Ovary (tissue), 9 donors: ENCODE results near the gene TEX101. TPM values are rescaled to one million over a fixed set of nuclear protein-coding genes. Genes with fewer than 3 reads are reported as not detected.

Source experiments
- DNase-seq, 5 donors: peaks; one replicate each; pipeline ENCODE4 v3.0.0-alpha.2; 2019 to 2020
- H3K27ac ChIP-seq, 2 donors: fragments of 200-600 bp; one replicate each; pipeline versions ENCODE4 v1.5.1 to v1.8.0; 2019 to 2022
- H3K27me3 ChIP-seq: fragments of 200-600 bp; one replicate; pipeline ENCODE4 v1.8.0; 2022
- H3K36me3 ChIP-seq: fragments of 200-600 bp; sonication (generic); one replicate; pipeline ENCODE4 v1.5.1; 2019
- H3K4me1 ChIP-seq: one replicate; pipeline ENCODE4 v1.8.1; 2013; ENCODE audit warnings: mild to moderate bottlenecking, moderate library complexity; ENCODE audit not compliant: insufficient read depth
- H3K4me3 ChIP-seq: fragments of 200-600 bp; sonication (generic); one replicate; pipeline ENCODE4 v1.5.1; 2017
- H3K9me3 ChIP-seq, 2 donors: fragments of 200-600 bp in 1 of 2; sonication (generic) in 1 of 2; one replicate each; pipeline versions ENCODE4 v1.5.1 to v1.8.1; 2013 to 2019; ENCODE audit warnings: mild to moderate bottlenecking in 1 of 2, moderate library complexity in 1 of 2
- EP300 ChIP-seq: sonication (generic); formaldehyde crosslinking; IDR thresholded peaks from one replicate; pipeline ENCODE4 v1.6.1; 2017; ENCODE audit warnings: antibody characterized with exemption
- POLR2A ChIP-seq: fragments of 450-650 bp; IDR thresholded peaks from one replicate; pipeline ENCODE4 v1.6.1; 2017; ENCODE audit warnings: antibody characterized with exemption, mild to moderate bottlenecking, moderate library complexity
- whole genome bisulfite sequencing, 3 donors: extraction: QIAGEN DNeasy Blood & Tissue Kit in 1 of 3; methylation state at CpG; one replicate each; pipeline versions ENCODE4 v1.1.5 to v1.1.7; 2013 to 2017; 5-methylcytosine and 5-hydroxymethylcytosine counted together
- intact Hi-C, 4 donors: fragments of 100-400 bp; cut with DNase I; formaldehyde crosslinking; loops; one replicate each; pipeline versions ENCODE4 v1.11.0 to v1.15.1; 2022 to 2023
- polyA plus RNA-seq, 2 donors: library from polyadenylated mRNA; stranded (reverse); fragments of 200-250 nt in 1 of 2; fragments of 350-450 nt in 1 of 2; fragmentation: Illumina TruSeq in 1 of 2; extraction: RNeasy Lipid Tissue Mini Kit (QIAGEN cat#74804) in 1 of 2; gene quantifications; one replicate each; pipeline ENCODE4 v1.2.3, GENCODE V29; 2013 to 2014
- total RNA-seq, 7 donors: library from RNA; depleted of rRNA in 2 of 7; stranded (reverse); fragments of >200 nt in 2 of 7; fragmentation: NEBNext Ultra II Directional in 3 of 7; extraction: Animal tissue kit (Norgen Biotek cat#: 25700) in 3 of 7; gene quantifications; one replicate each; pipeline versions ENCODE4 v1.1.0 to v1.2.4, GENCODE V29; 2016 to 2023
- TF ChIP-seq, protein P1 (sequence below), 3 donors: fragments of 450-650 bp in 2 of 3; fragments of 200-600 bp in 1 of 3; IDR thresholded peaks; one replicate each; pipeline versions ENCODE4 v1.5.1 to v1.8.0; 2016 to 2022; ENCODE audit warnings: antibody characterized with exemption in 3 of 3, mild to moderate bottlenecking in 1 of 3
- donor health status: DM: no; HTN: no; CAD: no; lungs with moderate emphysema.
- donor health status: DM: no; HTN: no; CAD: no.
- donor health status: Bipolar disorder and iron deficiency.
- donor health status: DM: yes; HTN: yes; CAD: no.
- donor health status: DM: no; HTN: no; CAD: no.
- donor health status: DM: yes; HTN: yes; CAD: no.

Gene TEX101
- total and polyA plus RNA-seq, 9 donors = not detected

DNA sequence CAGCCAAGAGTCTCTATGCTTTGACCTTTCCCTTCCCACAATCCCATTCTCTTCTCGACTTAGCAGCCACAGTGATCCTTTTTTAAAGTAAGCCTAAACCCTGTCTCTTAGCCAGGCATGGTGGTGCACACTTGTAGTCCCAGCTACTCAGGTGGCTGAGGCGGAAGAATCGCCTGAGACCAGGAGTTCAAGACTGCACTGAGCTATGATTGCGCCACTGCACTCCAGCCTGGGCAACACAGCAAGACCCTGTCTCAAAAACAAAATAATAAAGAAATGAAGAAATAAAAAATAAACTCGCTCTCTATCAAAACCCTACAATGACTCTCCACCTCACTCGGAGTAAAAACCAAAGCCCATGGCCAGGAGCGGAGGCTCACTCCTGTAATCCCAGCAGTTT is 14.7 kb downstream of the TEX101 start:
- intact Hi-C loops = no loop called here
- TF ChIP-seq, protein P1, sequence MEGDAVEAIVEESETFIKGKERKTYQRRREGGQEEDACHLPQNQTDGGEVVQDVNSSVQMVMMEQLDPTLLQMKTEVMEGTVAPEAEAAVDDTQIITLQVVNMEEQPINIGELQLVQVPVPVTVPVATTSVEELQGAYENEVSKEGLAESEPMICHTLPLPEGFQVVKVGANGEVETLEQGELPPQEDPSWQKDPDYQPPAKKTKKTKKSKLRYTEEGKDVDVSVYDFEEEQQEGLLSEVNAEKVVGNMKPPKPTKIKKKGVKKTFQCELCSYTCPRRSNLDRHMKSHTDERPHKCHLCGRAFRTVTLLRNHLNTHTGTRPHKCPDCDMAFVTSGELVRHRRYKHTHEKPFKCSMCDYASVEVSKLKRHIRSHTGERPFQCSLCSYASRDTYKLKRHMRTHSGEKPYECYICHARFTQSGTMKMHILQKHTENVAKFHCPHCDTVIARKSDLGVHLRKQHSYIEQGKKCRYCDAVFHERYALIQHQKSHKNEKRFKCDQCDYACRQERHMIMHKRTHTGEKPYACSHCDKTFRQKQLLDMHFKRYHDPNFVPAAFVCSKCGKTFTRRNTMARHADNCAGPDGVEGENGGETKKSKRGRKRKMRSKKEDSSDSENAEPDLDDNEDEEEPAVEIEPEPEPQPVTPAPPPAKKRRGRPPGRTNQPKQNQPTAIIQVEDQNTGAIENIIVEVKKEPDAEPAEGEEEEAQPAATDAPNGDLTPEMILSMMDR (IDR thresholded peaks at IDR 0.05) = no peak
- no peak for TF ChIP-seq POLR2A
- no peak for TF ChIP-seq EP300
- H3K27ac ChIP-seq = no peak overlapping the region
- H3K9me3 ChIP-seq = no peaks in the 10 kb centered on the region
- no peaks in the 10 kb centered on the region for H3K27me3 ChIP-seq
- no peaks in the 10 kb centered on the region for H3K36me3 ChIP-seq
- H3K4me1 ChIP-seq = no peaks in the 10 kb centered on the region
- 85 to 91% (median 86%) methylated on average over 7 of the region's 7 CpGs for WGBS, 3 donors
- DNase-seq = no peak
- H3K4me3 ChIP-seq = no peak overlapping the region

DNA sequence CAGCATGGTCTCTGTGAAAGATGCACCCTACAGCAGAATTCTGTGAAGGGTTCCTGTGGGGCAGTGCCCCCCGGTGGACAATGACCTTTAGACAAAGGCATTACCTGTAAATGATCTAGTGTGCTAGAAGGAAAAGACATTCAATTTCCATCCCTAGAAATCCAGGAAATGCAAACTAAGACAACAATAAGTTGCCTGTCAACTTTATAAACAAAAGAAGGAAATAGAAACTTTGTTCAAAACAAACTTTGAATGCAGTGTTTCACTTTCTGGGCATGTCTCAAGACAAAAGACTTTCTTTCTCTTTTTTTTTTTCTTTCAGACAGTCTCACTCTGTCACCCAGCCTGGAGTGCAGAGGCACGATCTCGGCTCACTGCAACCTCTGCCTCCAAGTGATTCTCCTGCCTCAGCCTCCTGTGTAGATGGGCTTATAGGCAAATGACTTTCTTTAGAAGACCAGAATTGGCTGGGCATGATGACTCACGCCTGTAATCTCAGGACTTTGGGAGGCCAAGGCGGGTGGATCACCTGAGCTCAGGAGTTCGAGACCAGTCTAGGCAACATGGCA is 15.5 kb downstream of the TEX101 start:
- no peak for DNase-seq
- intact Hi-C loops = no loop called here

DNA sequence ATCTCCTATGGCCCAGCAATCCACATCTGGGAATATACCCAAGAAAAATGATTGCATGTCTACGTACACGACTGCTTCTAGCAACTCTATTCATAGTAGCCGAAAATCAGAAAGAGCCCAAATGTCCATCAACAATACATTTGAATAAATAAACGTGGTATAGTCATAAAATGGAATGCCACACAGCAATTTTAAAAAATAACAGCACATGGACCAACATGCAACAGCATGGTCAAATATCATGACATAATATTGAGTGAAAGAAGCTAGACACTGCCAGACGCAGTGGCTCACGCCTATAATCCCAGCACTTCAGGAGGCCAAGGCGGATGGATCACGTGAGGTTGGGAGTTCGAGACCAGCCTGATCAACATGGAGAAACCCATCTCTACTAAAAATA is 16.3 kb downstream of the TEX101 start:
- no peaks in the 10 kb centered on the region for H3K27me3 ChIP-seq
- no peaks in the 10 kb centered on the region for H3K9me3 ChIP-seq
- H3K4me3 ChIP-seq = no peak overlapping the region
- TF ChIP-seq, protein P1 (IDR thresholded peaks at IDR 0.05) = no peak
- TF ChIP-seq POLR2A = no peak
- no peak for TF ChIP-seq EP300
- H3K36me3 ChIP-seq = no peaks in the 10 kb centered on the region
- 84 to 90% (median 85%) methylated on average over 9 of the region's 9 CpGs for WGBS, 3 donors
- H3K27ac ChIP-seq = no peak overlapping the region
- intact Hi-C loops = no loop called here
- no peak for DNase-seq
- no peaks in the 10 kb centered on the region for H3K4me1 ChIP-seq

More for the DNA sequence above, 15.5 kb downstream of the TEX101 start:
- Histone ChIP-seq H3K4me3 (no peak overlapping the region), H3K36me3 (no peaks in the 10 kb centered on the region), H3K27me3 (no peaks in the 10 kb centered on the region), H3K9me3 (no peaks in the 10 kb centered on the region), H3K27ac (no peak overlapping the region), H3K4me1 (no peaks in the 10 kb centered on the region)
- WGBS, 3 donors = 49 to 72% (median 50%) methylated on average over 6 of the region's 6 CpGs
- no peak for TF ChIP-seq POLR2A
- no peak for TF ChIP-seq EP300
- TF ChIP-seq, protein P1 (IDR thresholded peaks at IDR 0.05) = no peak

DNA sequence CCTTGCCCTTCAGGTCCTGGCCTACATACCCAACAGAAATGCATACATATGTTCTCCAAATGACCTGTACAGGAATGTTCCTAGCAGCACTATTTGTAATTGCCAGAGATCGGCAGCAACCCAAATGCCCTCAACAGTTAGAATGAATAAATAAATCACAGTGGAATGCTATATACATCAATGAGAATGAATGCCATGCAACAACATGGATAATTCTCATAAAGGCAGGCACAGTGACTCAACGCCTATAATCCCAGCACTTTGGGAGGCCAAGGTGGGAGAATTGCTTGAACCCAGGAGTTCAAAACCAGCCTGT is 18.6 kb downstream of the TEX101 start:
- intact Hi-C loops = no loop called here
- H3K9me3 ChIP-seq = no peaks in the 10 kb centered on the region
- no peaks in the 10 kb centered on the region for H3K36me3 ChIP-seq
- H3K27me3 ChIP-seq = no peaks in the 10 kb centered on the region
- H3K27ac ChIP-seq = no peak overlapping the region
- no peak for DNase-seq
- WGBS, 3 donors = 81 to 97% (median 88%) methylated on average over 2 of the region's 2 CpGs
- TF ChIP-seq EP300 (no peak), POLR2A (no peak)
- TF ChIP-seq, protein P1 (IDR thresholded peaks at IDR 0.05) = no peak
- no peaks in the 10 kb centered on the region for H3K4me1 ChIP-seq
- no peak overlapping the region for H3K4me3 ChIP-seq
